Tibial nerve (tissue), 4 donors: Measurements from ENCODE around the gene HOXD10.

Experiments used
- CTCF ChIP-seq, 5 experiments: fragments of 200-600 bp in 3 of 5; fragments of 450-650 bp in 2 of 5; sonication (generic) in 3 of 5; IDR thresholded peaks; one replicate each; pipeline ENCODE4 v1.5.1; 2016 to 2019; ENCODE audit warnings: antibody characterized with exemption in 5 of 5, mild to moderate bottlenecking in 3 of 5, moderate library complexity in 2 of 5
- EP300 ChIP-seq, 2 donors: sonication (generic); formaldehyde crosslinking; IDR thresholded peaks; one replicate each; pipeline ENCODE4 v1.6.1; 2017; ENCODE audit warnings: antibody characterized with exemption in 2 of 2, mild to moderate bottlenecking in 1 of 2
- POLR2A ChIP-seq, 2 donors: fragments of 450-650 bp; IDR thresholded peaks; one replicate each; pipeline ENCODE4 v1.6.1; 2017; ENCODE audit warnings: antibody characterized with exemption in 2 of 2, mild to moderate bottlenecking in 2 of 2, moderate library complexity in 2 of 2

GRCh38 chr2:176152350-176153181 is 36.0 kb downstream of the HOXD10 start:
- TF ChIP-seq POLR2A (IDR thresholded peaks at IDR 0.05) (no peak), CTCF (IDR thresholded peaks at IDR 0.05) (no peak), EP300 (IDR thresholded peaks at IDR 0.05) (no peak)
